Measurements from ENCODE around the gene ATAD3A. TPM values are rescaled to one million over a fixed set of nuclear protein-coding genes. Genes with fewer than 3 reads are reported as not detected.

The ATAD3A gene
- polyA plus RNA-seq, 1 donor from 2014 or later: 30.3 TPM

- no peak overlapping the region for H3K4me2 ChIP-seq (ENCODE audit: low read length)
- no peak overlapping the region for H3K9ac ChIP-seq (ENCODE audit: low read length)
- H3K4me3 ChIP-seq (ENCODE audit: low read length): no peak overlapping the region
- H2AFZ ChIP-seq (ENCODE audit: low read depth, low read length): no peak overlapping the region
- TF ChIP-seq MXI1 (conservative IDR thresholded peaks at IDR 0.05; ENCODE audit: poor library complexity, severe bottlenecking): no peak
- no peak for TF ChIP-seq TAF1 (IDR thresholded peaks at IDR 0.05; ENCODE audit: low read depth)
- no peak for TF ChIP-seq CTCF (IDR thresholded peaks at IDR 0.05; ENCODE audit: poor library complexity, severe bottlenecking)
- TF ChIP-seq SMC3 (conservative IDR thresholded peaks at IDR 0.05; ENCODE audit: poor library complexity): no peak
- TF ChIP-seq REST (IDR thresholded peaks at IDR 0.05; ENCODE audit: borderline replicate concordance): no peak
- TF ChIP-seq EP300 (conservative IDR thresholded peaks at IDR 0.05; ENCODE audit: poor library complexity, severe bottlenecking): no peak
- TF ChIP-seq POLR2AphosphoS5 (IDR thresholded peaks at IDR 0.05): no peak
- no peak for TF ChIP-seq RAD21 (conservative IDR thresholded peaks at IDR 0.05)
- TF ChIP-seq EZH2 (IDR thresholded peaks at IDR 0.05; ENCODE audit: borderline replicate concordance, insufficient read depth, low read length, poor library complexity, severe bottlenecking): no peak
- peaks cover 6% of the 10 kb centered on the region for H3K27me3 ChIP-seq (ENCODE audit: insufficient read depth, low read depth, low read length)
- H4K20me1 ChIP-seq (ENCODE audit: insufficient read depth): no peaks in the 10 kb centered on the region
- H3F3A ChIP-seq (ENCODE audit: insufficient read depth, low read length, poor library complexity, severe bottlenecking): no peaks in the 10 kb centered on the region
- no peaks in the 10 kb centered on the region for H3K9me2 ChIP-seq (ENCODE audit: insufficient read depth, low read length)
- H3K36me3 ChIP-seq (ENCODE audit: insufficient read depth, low read length): no peaks in the 10 kb centered on the region
- H3K9me3 ChIP-seq (ENCODE audit: low read length): no peaks in the 10 kb centered on the region
- H3K27ac ChIP-seq (ENCODE audit: low read length): no peak overlapping the region
- no peaks in the 10 kb centered on the region for H3K79me2 ChIP-seq (replicated peaks; ENCODE audit: insufficient read depth, low read length)
Measured at GRCh38 chr1:1583347-1584010, 71.5 kb downstream of the ATAD3A start.

Other genes starting within 250 kb of the ATAD3A start
- gene UBE2J2, start 238.3 kb upstream of the ATAD3A start, polyA plus RNA-seq: 76.5 and 79.7 TPM in 2 replicates
- 9.8 and 16.0 TPM in 2 replicates for gene SCNN1D, start 231.7 kb upstream of the ATAD3A start, polyA plus RNA-seq
- gene ACAP3, start 204.2 kb upstream of the ATAD3A start, polyA plus RNA-seq: 186 and 230 TPM in 2 replicates
- 25.0 and 36.8 TPM in 2 replicates for gene PUSL1, start 203.6 kb upstream of the ATAD3A start, polyA plus RNA-seq
- gene INTS11, start 187.5 kb upstream of the ATAD3A start, polyA plus RNA-seq: 131 and 132 TPM in 2 replicates
- gene CPTP, start 187.4 kb upstream of the ATAD3A start, polyA plus RNA-seq: 9.9 and 13.3 TPM in 2 replicates
- gene TAS1R3, start 180.9 kb upstream of the ATAD3A start, polyA plus RNA-seq: 1.0 and 1.2 TPM in 2 replicates
- 100 and 102 TPM in 2 replicates for gene DVL1, start 162.7 kb upstream of the ATAD3A start, polyA plus RNA-seq
- 0.92 and 1.7 TPM in 2 replicates for gene MXRA8, start 153.6 kb upstream of the ATAD3A start, polyA plus RNA-seq
- gene AURKAIP1, start 137.0 kb upstream of the ATAD3A start, polyA plus RNA-seq: 104 and 119 TPM in 2 replicates
- 696 and 734 TPM in 2 replicates for gene CCNL2, start 112.8 kb upstream of the ATAD3A start, polyA plus RNA-seq
- 168 and 204 TPM in 2 replicates for gene MRPL20, start 104.9 kb upstream of the ATAD3A start, polyA plus RNA-seq
- gene ANKRD65, start 90.9 kb upstream of the ATAD3A start, polyA plus RNA-seq: 0.28 TPM in 1 of 2 replicates, not detected in the other
- 0.88 and 1.4 TPM in 2 replicates for gene VWA1, start 76.5 kb upstream of the ATAD3A start, polyA plus RNA-seq
- gene ATAD3C, start 62.5 kb upstream of the ATAD3A start, polyA plus RNA-seq: not detected in 2 replicates
- gene ATAD3B, start 40.4 kb upstream of the ATAD3A start, polyA plus RNA-seq: 51.3 and 57.2 TPM in 2 replicates
- 46.7 and 52.1 TPM in 2 replicates for gene TMEM240, start 28.5 kb downstream of the ATAD3A start, polyA plus RNA-seq
- 56.2 and 66.3 TPM in 2 replicates for gene SSU72, start 62.7 kb downstream of the ATAD3A start, polyA plus RNA-seq
- 4.5 and 6.2 TPM in 2 replicates for gene FNDC10, start 88.0 kb downstream of the ATAD3A start, polyA plus RNA-seq
- gene MIB2, start 103.3 kb downstream of the ATAD3A start, polyA plus RNA-seq: 106 and 153 TPM in 2 replicates
- 0.98 and 4.3 TPM in 2 replicates for gene MMP23B, start 120.0 kb downstream of the ATAD3A start, polyA plus RNA-seq
- 9.6 and 13.7 TPM in 2 replicates for gene CDK11B, start 146.8 kb downstream of the ATAD3A start, polyA plus RNA-seq
- 93.2 and 112 TPM in 2 replicates for gene SLC35E2B, start 180.6 kb downstream of the ATAD3A start, polyA plus RNA-seq
- gene CDK11A, start 212.2 kb downstream of the ATAD3A start, polyA plus RNA-seq: 19.3 and 20.2 TPM in 2 replicates